SJSA1 (cell line): ENCODE results near the gene TREML4. TPM values are rescaled to one million over a fixed set of nuclear protein-coding genes. Genes with fewer than 3 reads are reported as not detected.
"Not testable (repeated sequence)": the region's sequence is repeated elsewhere in the genome, so short reads cannot be mapped to it uniquely, and the experiment has no call there.

Experiments used
- DNase-seq, 2 experiments: peaks; one replicate each; pipeline ENCODE4 v3.0.0-alpha.2; 2015 to 2020; ENCODE audit warnings: low spot score in 2 of 2, low read depth in 1 of 2
- H3K27ac ChIP-seq: fragments of 250-450 bp; sonication (Bioruptor Pico); 2 replicates; pipeline ENCODE4 v1.5.1; 2020; ENCODE audit warnings: mild to moderate bottlenecking, moderate library complexity
- H3K27me3 ChIP-seq: fragments of 250-450 bp; sonication (Bioruptor Pico); replicated peaks from 2 replicates; pipeline ENCODE4 v1.5.1; 2020; ENCODE audit warnings: mild to moderate bottlenecking, moderate library complexity
- H3K36me3 ChIP-seq: fragments of 250-450 bp; sonication (Bioruptor Pico); 2 replicates; pipeline ENCODE4 v1.5.1; 2020; ENCODE audit warnings: mild to moderate bottlenecking
- H3K4me1 ChIP-seq: fragments of 250-450 bp; sonication (Bioruptor Pico); replicated peaks from 2 replicates; pipeline ENCODE4 v1.6.1; 2021; ENCODE audit warnings: mild to moderate bottlenecking
- H3K4me3 ChIP-seq: fragments of 250-450 bp; sonication (Bioruptor Pico); 2 replicates; pipeline ENCODE4 v1.5.1; 2020; ENCODE audit warnings: mild to moderate bottlenecking
- H3K9me3 ChIP-seq: fragments of 250-450 bp; sonication (Bioruptor Pico); replicated peaks from 2 replicates; pipeline ENCODE4 v1.5.1; 2020; ENCODE audit warnings: mild to moderate bottlenecking
- total RNA-seq: library from RNA; depleted of rRNA; stranded (reverse); fragments of >200 nt; shearing (Covaris generic); gene quantifications from 2 replicates; pipeline ENCODE4 v1.2.3, GENCODE V29; 2014; rRNA removed

TREML4 gene
- not detected in 2 replicates for total RNA-seq

GRCh38 chr6:41228096-41228495, at the start of gene TREML4:
TREML4 (plus strand) TSS chr6:41228349; CDS start chr6:41228428, 79 bp downstream.
- no peaks in the 10 kb centered on the region for H3K4me1 ChIP-seq
- no peak within 1 kb of the TSS for H3K4me3 ChIP-seq
- H3K9me3 ChIP-seq = no peaks in the 10 kb centered on the region
- no peak within 1 kb of the TSS for H3K27ac ChIP-seq
- no peak for DNase-seq
- H3K36me3 ChIP-seq = no peaks in the 10 kb centered on the region
- peaks cover 21% of the 10 kb centered on the region; the same call in 1 of the 2 replicates for H3K27me3 ChIP-seq

- peaks cover 4% of the 10 kb centered on the region; the same call in 1 of the 2 replicates for H3K27me3 ChIP-seq
- no peak for DNase-seq
- no peak overlapping the region for H3K4me3 ChIP-seq
- no peaks in the 10 kb centered on the region for H3K9me3 ChIP-seq
- no peaks in the 10 kb centered on the region for H3K4me1 ChIP-seq
- H3K36me3 ChIP-seq = no peaks in the 10 kb centered on the region
- H3K27ac ChIP-seq = no peak overlapping the region
Observed at GRCh38 chr6:41179163-41179562, 49.0 kb upstream of the TREML4 start.

GRCh38 chr6:41181566-41181965, 46.6 kb upstream of the TREML4 start:
- H3K36me3 ChIP-seq = no peaks in the 10 kb centered on the region
- H3K27me3 ChIP-seq = peaks cover 7% of the 10 kb centered on the region; the same call in 1 of the 2 replicates
- H3K9me3 ChIP-seq = no peaks in the 10 kb centered on the region
- H3K4me3 ChIP-seq = no peak overlapping the region
- H3K4me1 ChIP-seq = no peaks in the 10 kb centered on the region
- no peak for DNase-seq
- H3K27ac ChIP-seq = no peak overlapping the region

GRCh38 chr6:41182069-41183034, 45.8 kb upstream of the TREML4 start:
- Histone ChIP-seq H3K4me1 (no peaks in the 10 kb centered on the region), H3K36me3 (no peaks in the 10 kb centered on the region), H3K9me3 (no peaks in the 10 kb centered on the region), H3K27ac (no peak overlapping the region), H3K4me3 (no peak overlapping the region), H3K27me3 (peaks cover 12% of the 10 kb centered on the region; the same call in 1 of the 2 replicates)
- DNase-seq = peak in 1 of 2 experiments; percentile 20

GRCh38 chr6:41184761-41185160, 43.4 kb upstream of the TREML4 start:
- no peak overlapping the region for H3K4me3 ChIP-seq
- H3K4me1 ChIP-seq = no peaks in the 10 kb centered on the region
- H3K36me3 ChIP-seq = no peaks in the 10 kb centered on the region
- no peak overlapping the region for H3K27ac ChIP-seq
- peaks cover 12% of the 10 kb centered on the region; the same call in 1 of the 2 replicates for H3K27me3 ChIP-seq
- DNase-seq = no peak
- H3K9me3 ChIP-seq = no peaks in the 10 kb centered on the region

- Histone ChIP-seq H3K27ac (no peak overlapping the region), H3K4me3 (no peak overlapping the region), H3K4me1 (no peaks in the 10 kb centered on the region), H3K27me3 (peaks cover 12% of the 10 kb centered on the region; the same call in 1 of the 2 replicates), H3K36me3 (no peaks in the 10 kb centered on the region), H3K9me3 (0 out of 2 replicates have a peak, but pooled peaks cover 3% of the 10 kb centered on the region)
- DNase-seq = no peak
Observed at GRCh38 chr6:41186031-41186562, 42.1 kb upstream of the TREML4 start.

- Histone ChIP-seq H3K4me1 (no peaks in the 10 kb centered on the region), H3K9me3 (0 out of 2 replicates have a peak, but pooled peaks cover 3% of the 10 kb centered on the region), H3K27me3 (peaks cover 12% of the 10 kb centered on the region; the same call in 1 of the 2 replicates), H3K27ac (no peak overlapping the region), H3K4me3 (no peak overlapping the region), H3K36me3 (no peaks in the 10 kb centered on the region)
- no peak for DNase-seq
Observed at GRCh38 chr6:41187924-41188886, 39.9 kb upstream of the TREML4 start.

GRCh38 chr6:41189046-41189445, 39.1 kb upstream of the TREML4 start:
- H3K9me3 ChIP-seq, DNase-seq, H3K27ac ChIP-seq, H3K4me1 ChIP-seq, H3K4me3 ChIP-seq, H3K27me3 ChIP-seq, H3K36me3 ChIP-seq: not testable (repeated sequence)

- no peak overlapping the region for H3K4me3 ChIP-seq
- 0 out of 2 replicates have a peak, but pooled peaks cover 7% of the 10 kb centered on the region for H3K27me3 ChIP-seq
- H3K36me3 ChIP-seq = no peaks in the 10 kb centered on the region
- H3K4me1 ChIP-seq = no peaks in the 10 kb centered on the region
- DNase-seq = no peak
- H3K27ac ChIP-seq = no peak overlapping the region
- 0 out of 2 replicates have a peak, but pooled peaks cover 3% of the 10 kb centered on the region for H3K9me3 ChIP-seq
Observed at GRCh38 chr6:41189967-41190366, 38.2 kb upstream of the TREML4 start.

GRCh38 chr6:41190791-41191190, 37.4 kb upstream of the TREML4 start:
- DNase-seq = no peak
- Histone ChIP-seq H3K27me3 (peaks cover 7% of the 10 kb centered on the region; the same call in 1 of the 2 replicates), H3K4me1 (no peaks in the 10 kb centered on the region), H3K9me3 (0 out of 2 replicates have a peak, but pooled peaks cover 3% of the 10 kb centered on the region), H3K27ac (no peak overlapping the region), H3K36me3 (no peaks in the 10 kb centered on the region), H3K4me3 (no peak overlapping the region)

- Histone ChIP-seq H3K9me3 (0 out of 2 replicates have a peak, but pooled peaks cover 3% of the 10 kb centered on the region), H3K27me3 (peaks cover 5% of the 10 kb centered on the region), H3K27ac (no peak overlapping the region), H3K4me1 (no peaks in the 10 kb centered on the region), H3K4me3 (no peak overlapping the region), H3K36me3 (no peaks in the 10 kb centered on the region)
- DNase-seq = no peak
Observed at GRCh38 chr6:41191569-41191968, 36.6 kb upstream of the TREML4 start.

- no peak for DNase-seq
- Histone ChIP-seq H3K4me1 (no peaks in the 10 kb centered on the region), H3K36me3 (no peaks in the 10 kb centered on the region), H3K27ac (no peak overlapping the region), H3K9me3 (0 out of 2 replicates have a peak, but pooled peaks cover 3% of the 10 kb centered on the region), H3K4me3 (no peak overlapping the region), H3K27me3 (peaks cover 5% of the 10 kb centered on the region)
Observed at GRCh38 chr6:41193171-41193734, 34.9 kb upstream of the TREML4 start.

GRCh38 chr6:41193884-41194283, 34.3 kb upstream of the TREML4 start:
- no peak for DNase-seq
- Histone ChIP-seq H3K4me1 (no peaks in the 10 kb centered on the region), H3K27ac (no peak overlapping the region), H3K9me3 (0 out of 2 replicates have a peak, but pooled peaks cover 3% of the 10 kb centered on the region), H3K27me3 (peaks cover 5% of the 10 kb centered on the region), H3K4me3 (no peak overlapping the region), H3K36me3 (no peaks in the 10 kb centered on the region)
